ENCODE results near the gene TFAP2D. TPM values are rescaled to one million over a fixed set of nuclear protein-coding genes. Genes with fewer than 3 reads are reported as not detected.

TFAP2D gene
- total RNA-seq, 2 donors from 2014 or later: not detected

- H3K27ac Mint-ChIP-seq: no peak overlapping the region
- no peak overlapping the region for H3K4me3 Mint-ChIP-seq
- H3K9me3 Mint-ChIP-seq: no peaks in the 10 kb centered on the region
- H3K36me3 Mint-ChIP-seq (ENCODE audit: low read depth): no peaks in the 10 kb centered on the region
- no peaks in the 10 kb centered on the region for H3K27me3 Mint-ChIP-seq
- no peak for ATAC-seq (replicated peaks)
- no peaks in the 10 kb centered on the region for H3K4me1 Mint-ChIP-seq
Measured at GRCh38 chr6:50762798-50763197, 49.5 kb downstream of the TFAP2D start.

GRCh38 chr6:50778696-50779095 is 65.4 kb downstream of the TFAP2D start:
- peaks cover 8% of the 10 kb centered on the region for H3K9me3 Mint-ChIP-seq
- H3K36me3 Mint-ChIP-seq (ENCODE audit: low read depth): no peaks in the 10 kb centered on the region
- H3K4me3 Mint-ChIP-seq: no peak overlapping the region
- H3K4me1 Mint-ChIP-seq: no peaks in the 10 kb centered on the region
- no peak for ATAC-seq (replicated peaks)
- H3K27me3 Mint-ChIP-seq: no peaks in the 10 kb centered on the region
- no peak overlapping the region for H3K27ac Mint-ChIP-seq

- Mint-ChIP-seq H3K36me3 (ENCODE audit: low read depth) (no peaks in the 10 kb centered on the region), H3K27me3 (no peaks in the 10 kb centered on the region), H3K9me3 (peaks cover 8% of the 10 kb centered on the region), H3K4me3 (no peak overlapping the region), H3K27ac (no peak overlapping the region), H3K4me1 (no peaks in the 10 kb centered on the region)
- ATAC-seq (replicated peaks): no peak
Measured at GRCh38 chr6:50780382-50780781, 67.1 kb downstream of the TFAP2D start.

- H3K4me1 Mint-ChIP-seq: no peaks in the 10 kb centered on the region
- no peaks in the 10 kb centered on the region for H3K9me3 Mint-ChIP-seq
- H3K36me3 Mint-ChIP-seq (ENCODE audit: low read depth): no peaks in the 10 kb centered on the region
- H3K27ac Mint-ChIP-seq: no peak overlapping the region
- ATAC-seq (replicated peaks): no peak
- H3K27me3 Mint-ChIP-seq: no peaks in the 10 kb centered on the region
- no peak overlapping the region for H3K4me3 Mint-ChIP-seq
Measured at GRCh38 chr6:50785921-50786320, 72.6 kb downstream of the TFAP2D start.

GRCh38 chr6:50791900-50792508 is 78.7 kb downstream of the TFAP2D start:
- no peak for ATAC-seq (replicated peaks)
- H3K9me3 Mint-ChIP-seq: no peaks in the 10 kb centered on the region
- H3K27ac Mint-ChIP-seq: no peak overlapping the region
- H3K27me3 Mint-ChIP-seq: peaks cover 3% of the 10 kb centered on the region
- no peaks in the 10 kb centered on the region for H3K36me3 Mint-ChIP-seq (ENCODE audit: low read depth)
- H3K4me1 Mint-ChIP-seq: no peaks in the 10 kb centered on the region
- H3K4me3 Mint-ChIP-seq: no peak overlapping the region

- Mint-ChIP-seq H3K4me3 (no peak overlapping the region), H3K27me3 (peaks cover 3% of the 10 kb centered on the region), H3K9me3 (no peaks in the 10 kb centered on the region), H3K27ac (no peak overlapping the region), H3K36me3 (ENCODE audit: low read depth) (no peaks in the 10 kb centered on the region), H3K4me1 (no peaks in the 10 kb centered on the region)
- ATAC-seq (replicated peaks): no peak
Measured at GRCh38 chr6:50792771-50793170, 79.4 kb downstream of the TFAP2D start.

GRCh38 chr6:50795574-50795973 is 82.2 kb downstream of the TFAP2D start:
- H3K27me3 Mint-ChIP-seq: peaks cover 3% of the 10 kb centered on the region
- no peaks in the 10 kb centered on the region for H3K9me3 Mint-ChIP-seq
- no peaks in the 10 kb centered on the region for H3K36me3 Mint-ChIP-seq (ENCODE audit: low read depth)
- H3K4me3 Mint-ChIP-seq: no peak overlapping the region
- no peak overlapping the region for H3K27ac Mint-ChIP-seq
- ATAC-seq (replicated peaks): no peak
- no peaks in the 10 kb centered on the region for H3K4me1 Mint-ChIP-seq

- Mint-ChIP-seq H3K27ac (no peak overlapping the region), H3K4me1 (no peaks in the 10 kb centered on the region), H3K36me3 (ENCODE audit: low read depth) (no peaks in the 10 kb centered on the region), H3K9me3 (no peaks in the 10 kb centered on the region), H3K27me3 (no peaks in the 10 kb centered on the region), H3K4me3 (no peak overlapping the region)
- ATAC-seq (replicated peaks): no peak
Measured at GRCh38 chr6:50804283-50804682, 91.0 kb downstream of the TFAP2D start.

- H3K4me3 Mint-ChIP-seq: no peak overlapping the region
- no peak for ATAC-seq (replicated peaks)
- H3K27me3 Mint-ChIP-seq: no peaks in the 10 kb centered on the region
- no peak overlapping the region for H3K27ac Mint-ChIP-seq
- no peaks in the 10 kb centered on the region for H3K36me3 Mint-ChIP-seq (ENCODE audit: low read depth)
- H3K4me1 Mint-ChIP-seq: no peaks in the 10 kb centered on the region
- no peaks in the 10 kb centered on the region for H3K9me3 Mint-ChIP-seq
Measured at GRCh38 chr6:50807035-50807434, 93.7 kb downstream of the TFAP2D start.

GRCh38 chr6:50815436-50816114 is 102.2 kb downstream of the TFAP2D start:
- Mint-ChIP-seq H3K36me3 (ENCODE audit: low read depth) (no peaks in the 10 kb centered on the region), H3K9me3 (no peaks in the 10 kb centered on the region), H3K4me1 (no peaks in the 10 kb centered on the region), H3K4me3 (peak overlapping the region; percentile 64), H3K27ac (no peak overlapping the region), H3K27me3 (peaks cover 42% of the 10 kb centered on the region)
- no peak for ATAC-seq (replicated peaks)

- no peaks in the 10 kb centered on the region for H3K9me3 Mint-ChIP-seq
Measured at GRCh38 chr6:50816115-50816675, 102.9 kb downstream of the TFAP2D start.

GRCh38 chr6:50816947-50817645 is 103.8 kb downstream of the TFAP2D start:
- H3K4me1 Mint-ChIP-seq: no peaks in the 10 kb centered on the region
- no peak overlapping the region for H3K4me3 Mint-ChIP-seq
- H3K36me3 Mint-ChIP-seq (ENCODE audit: low read depth): no peaks in the 10 kb centered on the region
- H3K27me3 Mint-ChIP-seq: peaks cover 56% of the 10 kb centered on the region
- H3K27ac Mint-ChIP-seq: no peak overlapping the region
- ATAC-seq (replicated peaks): no peak
- H3K9me3 Mint-ChIP-seq: no peaks in the 10 kb centered on the region

More at GRCh38 chr6:50816115-50816675, 102.9 kb downstream of the TFAP2D start:
- peak overlapping the region; percentile 64 for H3K4me3 Mint-ChIP-seq
- no peak overlapping the region for H3K27ac Mint-ChIP-seq
- no peak for ATAC-seq (replicated peaks)
- no peaks in the 10 kb centered on the region for H3K36me3 Mint-ChIP-seq (ENCODE audit: low read depth)
- no peaks in the 10 kb centered on the region for H3K4me1 Mint-ChIP-seq
- H3K27me3 Mint-ChIP-seq: peaks cover 48% of the 10 kb centered on the region

GRCh38 chr6:50817646-50817950 is 104.3 kb downstream of the TFAP2D start:
- Mint-ChIP-seq H3K36me3 (ENCODE audit: low read depth) (no peaks in the 10 kb centered on the region), H3K27ac (no peak overlapping the region), H3K27me3 (peaks cover 58% of the 10 kb centered on the region), H3K4me3 (no peak overlapping the region), H3K9me3 (no peaks in the 10 kb centered on the region), H3K4me1 (no peaks in the 10 kb centered on the region)
- no peak for ATAC-seq (replicated peaks)

GRCh38 chr6:50818020-50818419 is 104.7 kb downstream of the TFAP2D start:
- Mint-ChIP-seq H3K36me3 (ENCODE audit: low read depth) (no peaks in the 10 kb centered on the region), H3K4me1 (no peaks in the 10 kb centered on the region), H3K27ac (no peak overlapping the region), H3K9me3 (no peaks in the 10 kb centered on the region), H3K27me3 (peaks cover 62% of the 10 kb centered on the region), H3K4me3 (no peak overlapping the region)
- ATAC-seq (replicated peaks): no peak

- no peak within 1 kb of the TSS for H3K27ac Mint-ChIP-seq
- H3K36me3 Mint-ChIP-seq (ENCODE audit: low read depth): no peaks in the 10 kb centered on the region
- ATAC-seq (replicated peaks): no peak
- no peaks in the 10 kb centered on the region for H3K9me3 Mint-ChIP-seq
- no peaks in the 10 kb centered on the region for H3K4me1 Mint-ChIP-seq
- H3K27me3 Mint-ChIP-seq: peaks cover 67% of the 10 kb centered on the region
- peak within 1 kb of the TSS; percentile 25 for H3K4me3 Mint-ChIP-seq
Measured at GRCh38 chr6:50818673-50819072, 105.3 kb downstream of the TFAP2D start, which contains the start of gene TFAP2B. TSS of gene TFAP2B (plus strand) at chr6:50818871. CDS start at chr6:50818892, 21 bp downstream.

Measured in activated T-helper 17 cell treated with anti-CD3 and anti-CD28 coated beads, Interleukin-2, amount 50 U/mL, for 72 hours (primary cell).